ENCODE data around the gene TAB3. TPM values are rescaled to one million over a fixed set of nuclear protein-coding genes. Genes with fewer than 3 reads are reported as not detected.

TAB3 gene
- 10 to 100 TPM; 14.7 to 44.6 (median 22.2) TPM for total RNA-seq
- polyA plus RNA-seq, result 10 to 100 TPM in 2 of 3 donors, 1 to 10 TPM in 1; 7.0 to 17.4 (median 12.0) TPM
- long read RNA-seq, donor 1, transcript TAB3-201 (6 exons, 805 nt), result major isoform, 6 of 6 reads
- long read RNA-seq, donor 1, partial matches to known transcripts, result 0 of 6 reads
- long read RNA-seq, donor 1, other reads (novel, unspliced or antisense), result 0 of 6 reads
- long read RNA-seq, donor 2, partial matches to known transcripts, result 0 of 4 reads
- long read RNA-seq, donor 2, other reads (novel, unspliced or antisense), result 0 of 4 reads
- long read RNA-seq, donor 3, partial matches to known transcripts, result 0 of 2 reads
- long read RNA-seq, donor 3, other reads (novel, unspliced or antisense), result 0 of 2 reads
- long read RNA-seq, donor 4, partial matches to known transcripts, result 0 of 2 reads
- long read RNA-seq, donor 4, other reads (novel, unspliced or antisense), result 2 of 2 reads
- long read RNA-seq, donor 5, partial matches to known transcripts, result 1 of 1 reads
- long read RNA-seq, donor 5, other reads (novel, unspliced or antisense), result 0 of 1 reads
- long read RNA-seq, donor 6, partial matches to known transcripts, result 0 of 1 reads
- long read RNA-seq, donor 6, other reads (novel, unspliced or antisense), result 1 of 1 reads
- long read RNA-seq, donor 7, partial matches to known transcripts, result 0 of 1 reads
- long read RNA-seq, donor 7, other reads (novel, unspliced or antisense), result 0 of 1 reads
- long read RNA-seq, donor 8, transcript TAB3-201 (6 exons, 805 nt), result major isoform, 8 of 8 reads
- long read RNA-seq, donor 8, partial matches to known transcripts, result 0 of 8 reads
- long read RNA-seq, donor 8, other reads (novel, unspliced or antisense), result 0 of 8 reads
- long read RNA-seq, donor 9, transcript TAB3-201 (6 exons, 805 nt), result major isoform, 6 of 6 reads
- long read RNA-seq, donor 9, partial matches to known transcripts, result 0 of 6 reads
- long read RNA-seq, donor 9, other reads (novel, unspliced or antisense), result 0 of 6 reads
- long read RNA-seq, donor 10, partial matches to known transcripts, result 0 of 3 reads
- long read RNA-seq, donor 10, other reads (novel, unspliced or antisense), result 0 of 3 reads

GRCh38 chrX:30889147-30890140, at the start of gene TAB3:
TSS of gene TAB3 (minus strand) at chrX:30889254. CDS start at chrX:30859588, 29,666 bp downstream.
- Histone ChIP-seq H3K27me3 (no peaks in the 10 kb centered on the region), H3K4me3 (peak within 1 kb of the TSS; percentile 25 to 72 (median 53)), H3K36me3 (replicated peaks in 1 of 2) (no peaks in the 10 kb centered on the region), H3K27ac (peak within 1 kb of the TSS in 4 of 5 donors; percentile 61 to 90 (median 74)), H3K4me1 (replicated peaks in 1 of 2) (peaks cover 0 to 9% of the 10 kb centered on the region in 2 donors), H3K9me3 (replicated peaks in 1 of 3) (no peaks in the 10 kb centered on the region)
- peak; percentile 93 to 98 (median 96) for DNase-seq
- WGBS, 4 donors, result 0 to 33% (median 11%) methylated on average over 4 to 62 of the region's 62 CpGs
- TF ChIP-seq POLR2A (IDR thresholded peaks at IDR 0.05) (peak; percentile 39 to 63), CTCF (IDR thresholded peaks at IDR 0.05) (no peak)
- intact Hi-C loops (cut with DNase I), result no loop called here

GRCh38 chrX:30938295-30938694, 49.2 kb upstream of the TAB3 start:
- Histone ChIP-seq H3K36me3 (replicated peaks in 1 of 2) (no peaks in the 10 kb centered on the region), H3K27me3 (peaks cover 13% of the 10 kb centered on the region), H3K4me1 (replicated peaks in 1 of 2) (no peaks in the 10 kb centered on the region), H3K4me3 (no peak overlapping the region), H3K9me3 (replicated peaks in 1 of 3) (no peaks in the 10 kb centered on the region), H3K27ac (no peak overlapping the region)
- 85 to 87% (median 86%) methylated on average over 4 to 5 of the region's 5 CpGs for WGBS, 4 donors
- intact Hi-C loops (cut with DNase I), result no loop called here
- no peak for TF ChIP-seq CTCF (IDR thresholded peaks at IDR 0.05)
- TF ChIP-seq POLR2A (IDR thresholded peaks at IDR 0.05), result no peak
- DNase-seq, result no peak

- intact Hi-C loops (cut with DNase I), result no loop called here
- H3K27ac ChIP-seq, result no peak overlapping the region
- H3K4me3 ChIP-seq, result no peak overlapping the region
- WGBS, 4 donors, result 10 to 40% (median 22%) methylated on average over 2 of the region's 2 CpGs
- peaks cover 13% of the 10 kb centered on the region for H3K27me3 ChIP-seq
- TF ChIP-seq POLR2A (IDR thresholded peaks at IDR 0.05) (no peak), CTCF (IDR thresholded peaks at IDR 0.05) (peak in 2 of 6 experiments; percentile 8 to 19)
- H3K4me1 ChIP-seq (replicated peaks in 1 of 2), result no peaks in the 10 kb centered on the region
- no peaks in the 10 kb centered on the region for H3K9me3 ChIP-seq (replicated peaks in 1 of 3)
- no peaks in the 10 kb centered on the region for H3K36me3 ChIP-seq (replicated peaks in 1 of 2)
- DNase-seq, result peak in 6 of 7 donors; percentile 16 to 48 (median 28)
These were observed 46.9 kb upstream of the TAB3 start for GRCh38 chrX:30935985-30936384.

Measured in adrenal gland (tissue), 19 donors.